ENCODE data around the gene RYK. TPM values are rescaled to one million over a fixed set of nuclear protein-coding genes. Genes with fewer than 3 reads are reported as not detected.
"Not testable (repeated sequence)": the region's sequence is repeated elsewhere in the genome, so short reads cannot be mapped to it uniquely, and the experiment has no call there.

Gene RYK
- total RNA-seq, 1 experiment from 2014 or later, result 115 TPM

GRCh38 chr3:134222835-134223234 is 27.8 kb downstream of the RYK start:
- no peak for DNase-seq (ENCODE audit: low read depth)

- no peak for DNase-seq (ENCODE audit: low read depth)
Observed at GRCh38 chr3:134216851-134217250, 33.8 kb downstream of the RYK start.

GRCh38 chr3:134216191-134216764 is 34.4 kb downstream of the RYK start:
- DNase-seq (ENCODE audit: low read depth), result no peak

- DNase-seq (ENCODE audit: low read depth), result no peak
Observed at GRCh38 chr3:134214239-134214638, 36.4 kb downstream of the RYK start.

GRCh38 chr3:134212967-134213665 is 37.5 kb downstream of the RYK start:
- peak; percentile 78 for DNase-seq (ENCODE audit: low read depth)

GRCh38 chr3:134211797-134212196 is 38.9 kb downstream of the RYK start:
- peak; percentile 82 for DNase-seq (ENCODE audit: low read depth)

GRCh38 chr3:134205451-134205850 is 45.2 kb downstream of the RYK start:
- no peak for DNase-seq (ENCODE audit: low read depth)

- DNase-seq (ENCODE audit: low read depth), result peak; percentile 95
Observed at GRCh38 chr3:134201201-134202130, 49.2 kb downstream of the RYK start.

- not testable (repeated sequence) for DNase-seq (ENCODE audit: low read depth)
Observed at GRCh38 chr3:134199880-134200279, 50.8 kb downstream of the RYK start.

- DNase-seq (ENCODE audit: low read depth), result no peak
Observed at GRCh38 chr3:134199240-134199639, 51.4 kb downstream of the RYK start.

- DNase-seq (ENCODE audit: low read depth), result no peak
Observed at GRCh38 chr3:134198414-134198813, 52.2 kb downstream of the RYK start.

GRCh38 chr3:134197681-134198261 is 52.9 kb downstream of the RYK start:
- DNase-seq (ENCODE audit: low read depth), result peak; percentile 78

- DNase-seq (ENCODE audit: low read depth), result no peak
Observed at GRCh38 chr3:134194247-134194646, 56.4 kb downstream of the RYK start.

GRCh38 chr3:134190250-134190649 is 60.4 kb downstream of the RYK start:
- DNase-seq (ENCODE audit: low read depth), result no peak

- no peak for DNase-seq (ENCODE audit: low read depth)
Observed at GRCh38 chr3:134189849-134190248, 60.8 kb downstream of the RYK start.

GRCh38 chr3:134186391-134186790 is 64.3 kb downstream of the RYK start:
- DNase-seq (ENCODE audit: low read depth), result no peak

GRCh38 chr3:134180761-134181160 is 69.9 kb downstream of the RYK start:
- DNase-seq (ENCODE audit: low read depth), result no peak

GRCh38 chr3:134179508-134179907 is 71.2 kb downstream of the RYK start:
- DNase-seq (ENCODE audit: low read depth), result no peak

- no peak for DNase-seq (ENCODE audit: low read depth)
Observed at GRCh38 chr3:134163096-134163495, 87.6 kb downstream of the RYK start.

- peak; percentile 17 for DNase-seq (ENCODE audit: low read depth)
Observed at GRCh38 chr3:134161898-134162615, 88.6 kb downstream of the RYK start.

- DNase-seq (ENCODE audit: low read depth), result no peak
Observed at GRCh38 chr3:134155446-134155845, 95.2 kb downstream of the RYK start.
